Stomach smooth muscle (tissue), 2 donors: ENCODE results near the gene GRPEL1.

Source experiments
- H3K27ac ChIP-seq: one replicate; pipeline ENCODE4 v1.7.0; 2013; ENCODE audit warnings: mild to moderate bottlenecking, low read length, inconsistent platforms
- H3K27me3 ChIP-seq, 2 donors: one replicate each; pipeline ENCODE4 v1.7.0; 2013; ENCODE audit warnings: low read length in 2 of 2; ENCODE audit not compliant: insufficient read depth in 2 of 2, control insufficient read depth in 1 of 2
- H3K36me3 ChIP-seq, 2 donors: one replicate each; pipeline ENCODE4 v1.7.0; 2013; ENCODE audit warnings: low read length in 2 of 2; ENCODE audit not compliant: control insufficient read depth in 2 of 2, insufficient read depth in 2 of 2
- H3K4me1 ChIP-seq: one replicate; pipeline ENCODE4 v1.7.0; 2013; ENCODE audit warnings: low read length; ENCODE audit not compliant: control insufficient read depth, insufficient read depth
- H3K4me3 ChIP-seq, 2 donors: one replicate each; pipeline ENCODE4 v1.7.0; 2013; ENCODE audit warnings: low read length in 2 of 2
- H3K9ac ChIP-seq, 2 donors: one replicate each; pipeline ENCODE4 v1.7.0; 2013; ENCODE audit warnings: low read length in 2 of 2, mild to moderate bottlenecking in 1 of 2
- H3K9me3 ChIP-seq, 2 donors: one replicate each; pipeline ENCODE4 v1.7.0; 2013; ENCODE audit warnings: low read length in 2 of 2; ENCODE audit not compliant: control insufficient read depth in 2 of 2
- donor health status: healthy.
- donor health status: Pancreatic carcinoma.

Gene GRPEL1

DNA sequence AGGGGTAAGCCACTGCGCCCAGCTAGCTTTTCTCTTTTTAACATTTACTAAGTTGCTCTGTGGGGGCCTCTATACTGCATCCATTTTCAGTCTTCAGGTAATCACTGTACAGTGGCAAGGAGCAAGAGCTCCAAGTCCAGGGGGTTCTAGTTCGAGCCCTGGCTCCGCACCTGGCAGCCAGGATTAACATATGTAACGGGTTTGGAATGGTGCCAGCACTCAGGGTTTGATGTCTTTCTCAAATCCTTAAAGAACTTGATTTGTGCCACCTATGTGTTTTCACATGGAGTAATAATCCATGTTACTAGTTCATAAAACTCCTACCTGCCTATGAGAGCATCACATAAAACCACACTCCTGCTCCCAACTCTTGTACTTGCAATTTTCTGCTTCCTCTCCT, 4.5 kb downstream of the GRPEL1 start:
- H3K4me3 ChIP-seq: no peak overlapping the region
- H3K27me3 ChIP-seq: no peaks in the 10 kb centered on the region
- no peaks in the 10 kb centered on the region for H3K9me3 ChIP-seq
- H3K4me1 ChIP-seq: peaks cover 22% of the 10 kb centered on the region
- no peak overlapping the region for H3K27ac ChIP-seq
- H3K9ac ChIP-seq: no peak overlapping the region
- peaks cover 34 to 38% of the 10 kb centered on the region in 2 donors for H3K36me3 ChIP-seq

DNA sequence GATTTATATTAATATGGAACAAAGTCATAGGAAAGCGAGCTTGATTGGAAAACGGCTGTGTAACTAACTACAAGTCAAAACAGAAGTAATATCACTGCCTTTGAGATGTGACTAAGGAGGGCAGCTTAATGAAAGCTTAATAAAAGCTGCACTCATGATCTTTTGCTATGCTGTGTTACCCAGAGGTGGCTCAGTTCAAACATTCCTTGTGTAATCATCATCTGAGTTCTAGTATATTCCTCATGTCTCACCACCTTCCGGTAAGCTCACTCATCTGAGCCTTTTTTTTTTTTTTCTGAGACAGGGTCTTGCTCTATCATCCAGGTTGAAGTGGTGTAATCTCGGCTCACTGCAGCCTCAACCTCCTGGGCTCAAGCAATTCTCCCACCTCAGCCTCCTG, 5.0 kb downstream of the GRPEL1 start:
- H3K36me3 ChIP-seq: peaks cover 35 to 39% of the 10 kb centered on the region in 2 donors
- no peak overlapping the region for H3K9ac ChIP-seq
- H3K4me3 ChIP-seq: no peak overlapping the region
- H3K4me1 ChIP-seq: peaks cover 22% of the 10 kb centered on the region
- no peaks in the 10 kb centered on the region for H3K9me3 ChIP-seq
- H3K27me3 ChIP-seq: no peaks in the 10 kb centered on the region
- no peak overlapping the region for H3K27ac ChIP-seq

GRCh38 chr4:7061815-7062214, 6.0 kb downstream of the GRPEL1 start:
- no peaks in the 10 kb centered on the region for H3K9me3 ChIP-seq
- no peak overlapping the region for H3K27ac ChIP-seq
- H3K9ac ChIP-seq: no peak overlapping the region
- H3K4me3 ChIP-seq: no peak overlapping the region
- H3K36me3 ChIP-seq: peaks cover 37 to 39% of the 10 kb centered on the region in 2 donors
- H3K4me1 ChIP-seq: peaks cover 14% of the 10 kb centered on the region
- no peaks in the 10 kb centered on the region for H3K27me3 ChIP-seq

GRCh38 chr4:7060346-7061150, 7.3 kb downstream of the GRPEL1 start:
- Histone ChIP-seq H3K9ac (peak overlapping the region in 1 of 2 donors; percentile 21), H3K27ac (no peak overlapping the region), H3K27me3 (no peaks in the 10 kb centered on the region), H3K4me3 (no peak overlapping the region), H3K4me1 (peaks cover 5% of the 10 kb centered on the region), H3K9me3 (no peaks in the 10 kb centered on the region), H3K36me3 (peaks cover 45 to 50% of the 10 kb centered on the region in 2 donors)

GRCh38 chr4:7059662-7060061, 8.2 kb downstream of the GRPEL1 start:
- Histone ChIP-seq H3K4me1 (peaks cover 5% of the 10 kb centered on the region), H3K9me3 (no peaks in the 10 kb centered on the region), H3K4me3 (no peak overlapping the region), H3K27me3 (no peaks in the 10 kb centered on the region), H3K9ac (no peak overlapping the region), H3K36me3 (peaks cover 53 to 55% of the 10 kb centered on the region in 2 donors), H3K27ac (peak overlapping the region; percentile 31)

DNA sequence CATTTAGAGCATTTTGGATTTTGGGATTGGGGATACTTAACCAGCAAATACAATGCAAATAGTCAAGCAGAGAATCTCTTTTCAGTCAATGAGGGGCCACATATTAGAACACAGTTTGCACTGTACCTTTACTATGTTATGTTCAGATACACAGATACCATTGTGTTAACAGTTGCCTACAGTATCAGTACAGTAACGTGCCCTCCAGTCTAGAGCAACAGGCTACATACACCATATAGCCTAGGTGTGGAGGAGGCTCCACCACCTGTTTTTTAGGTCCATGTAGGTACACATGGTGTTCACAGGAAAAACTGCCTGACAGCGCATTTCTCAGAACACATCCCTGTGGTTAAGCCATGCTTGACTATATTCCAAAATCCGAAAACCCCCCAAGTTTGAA, 9.1 kb downstream of the GRPEL1 start:
- peaks cover 57 to 59% of the 10 kb centered on the region in 2 donors for H3K36me3 ChIP-seq
- H3K27me3 ChIP-seq: no peaks in the 10 kb centered on the region
- no peak overlapping the region for H3K27ac ChIP-seq
- H3K9ac ChIP-seq: no peak overlapping the region
- H3K9me3 ChIP-seq: no peaks in the 10 kb centered on the region
- peaks cover 5% of the 10 kb centered on the region for H3K4me1 ChIP-seq
- no peak overlapping the region for H3K4me3 ChIP-seq

- H3K4me3 ChIP-seq: no peak overlapping the region
- H3K27me3 ChIP-seq: no peaks in the 10 kb centered on the region
- peaks cover 6% of the 10 kb centered on the region for H3K4me1 ChIP-seq
- H3K9me3 ChIP-seq: no peaks in the 10 kb centered on the region
- no peak overlapping the region for H3K27ac ChIP-seq
- H3K9ac ChIP-seq: no peak overlapping the region
- peaks cover 38 to 45% of the 10 kb centered on the region in 2 donors for H3K36me3 ChIP-seq
Observed at GRCh38 chr4:7055990-7056325, 11.9 kb downstream of the GRPEL1 start.

GRCh38 chr4:7055111-7055989, 12.5 kb downstream of the GRPEL1 start:
- H3K9ac ChIP-seq: no peak overlapping the region
- no peaks in the 10 kb centered on the region for H3K27me3 ChIP-seq
- H3K4me1 ChIP-seq: peaks cover 8% of the 10 kb centered on the region
- H3K4me3 ChIP-seq: no peak overlapping the region
- H3K9me3 ChIP-seq: no peaks in the 10 kb centered on the region
- peaks cover 32 to 39% of the 10 kb centered on the region in 2 donors for H3K36me3 ChIP-seq
- H3K27ac ChIP-seq: no peak overlapping the region

DNA sequence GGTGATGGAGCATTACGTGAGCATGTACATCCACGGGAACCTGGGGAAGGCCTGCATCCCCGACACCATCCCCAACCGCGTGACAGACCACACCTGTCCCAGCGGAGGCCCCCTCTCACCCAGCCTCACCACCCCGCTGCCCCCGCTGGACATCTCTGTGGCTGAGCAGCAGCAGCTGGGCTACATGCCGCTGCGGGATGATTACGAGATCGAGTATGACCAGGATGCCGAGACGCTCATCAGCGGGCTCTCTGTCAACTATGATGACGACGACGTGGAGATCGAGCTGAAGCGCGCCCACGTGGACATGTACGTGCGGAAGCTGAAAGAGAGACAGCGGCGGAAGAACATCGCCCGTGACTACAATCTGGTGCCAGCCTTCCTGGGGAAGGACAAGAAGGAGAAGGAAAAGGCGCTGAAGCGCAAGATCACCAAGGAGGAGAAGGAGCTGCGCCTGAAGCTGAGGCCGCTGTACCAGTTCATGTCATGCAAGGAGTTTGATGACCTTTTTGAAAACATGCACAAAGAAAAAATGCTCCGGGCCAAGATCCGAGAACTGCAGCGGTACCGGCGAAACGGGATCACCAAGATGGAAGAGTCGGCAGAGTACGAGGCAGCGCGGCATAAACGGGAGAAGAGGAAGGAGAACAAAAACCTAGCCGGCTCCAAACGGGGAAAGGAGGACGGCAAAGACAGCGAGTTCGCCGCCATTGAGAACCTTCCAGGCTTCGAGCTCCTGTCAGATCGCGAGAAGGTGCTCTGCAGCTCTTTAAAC, 13.6 kb downstream of the GRPEL1 start:
- no peaks in the 10 kb centered on the region for H3K27me3 ChIP-seq
- H3K9ac ChIP-seq: no peak overlapping the region
- peaks cover 12% of the 10 kb centered on the region for H3K4me1 ChIP-seq
- H3K36me3 ChIP-seq: peaks cover 31 to 34% of the 10 kb centered on the region in 2 donors
- no peaks in the 10 kb centered on the region for H3K9me3 ChIP-seq
- no peak overlapping the region for H3K4me3 ChIP-seq
- no peak overlapping the region for H3K27ac ChIP-seq

DNA sequence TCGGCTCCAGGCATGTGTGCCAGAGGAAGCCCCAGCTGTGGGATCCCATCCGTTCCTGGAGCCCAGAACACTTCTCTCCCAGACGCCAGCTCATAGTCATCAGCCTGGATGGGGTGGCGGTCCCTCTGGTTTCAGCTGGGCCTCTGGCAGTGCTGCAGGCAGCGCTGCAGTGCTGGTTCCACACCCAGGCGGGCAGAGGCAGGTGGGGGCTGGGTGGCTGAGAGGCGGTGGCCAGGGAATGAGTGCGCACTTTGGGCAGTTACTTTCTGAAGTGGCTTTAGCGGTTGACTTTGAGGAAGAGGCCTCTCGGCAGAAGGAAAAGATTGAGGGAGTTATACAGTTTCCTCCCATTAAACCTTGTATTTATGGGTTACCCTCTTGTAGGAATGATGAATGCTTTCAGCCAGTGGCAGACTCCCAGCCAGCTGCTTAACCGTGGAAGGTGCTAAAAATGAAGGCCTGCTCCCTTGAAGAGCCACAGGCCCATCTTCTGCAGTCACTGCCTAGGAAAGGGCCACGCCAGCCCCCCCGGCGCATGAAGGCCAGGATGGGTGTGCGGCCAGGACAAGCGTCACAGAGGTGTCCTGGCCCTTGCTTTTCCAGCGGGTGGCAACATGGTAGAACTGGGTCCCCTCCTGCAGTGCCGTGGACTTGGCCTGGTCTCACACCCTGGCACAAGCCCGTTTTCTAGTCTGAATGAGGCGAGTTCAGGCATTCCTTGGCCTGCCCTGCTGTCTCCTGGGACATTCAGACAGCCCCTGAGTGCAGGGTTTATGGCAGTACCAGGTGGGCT, 14.7 kb downstream of the GRPEL1 start:
- no peak overlapping the region for H3K9ac ChIP-seq
- no peaks in the 10 kb centered on the region for H3K9me3 ChIP-seq
- peaks cover 27% of the 10 kb centered on the region in 2 donors for H3K36me3 ChIP-seq
- H3K4me3 ChIP-seq: no peak overlapping the region
- peaks cover 12% of the 10 kb centered on the region for H3K4me1 ChIP-seq
- no peaks in the 10 kb centered on the region for H3K27me3 ChIP-seq
- H3K27ac ChIP-seq: no peak overlapping the region
